Osteoblast (primary cell): ENCODE data around the gene OSTN. TPM values are rescaled to one million over a fixed set of nuclear protein-coding genes. Genes with fewer than 3 reads are reported as not detected.

Source experiments
- DNase-seq: peaks from one replicate; pipeline ENCODE4 v3.0.0; 2011; ENCODE audit warnings: low spot score, mixed read lengths; ENCODE audit not compliant: insufficient read length; ENCODE audit errors: missing footprints
- H2AFZ ChIP-seq: 2 replicates; pipeline ENCODE4 v1.6.0; 2011; ENCODE audit warnings: mild to moderate bottlenecking, low read length
- H3K27ac ChIP-seq: 2 replicates; pipeline ENCODE4 v1.5.1; 2011; ENCODE audit warnings: mild to moderate bottlenecking, low read depth, low read length, moderate library complexity
- H3K27me3 ChIP-seq: 2 replicates; pipeline ENCODE4 v1.6.0; 2012; ENCODE audit warnings: mild to moderate bottlenecking, control low read depth, inconsistent platforms, low read length, moderate library complexity; ENCODE audit not compliant: insufficient read depth
- H3K36me3 ChIP-seq: 2 replicates; pipeline ENCODE4 v1.5.1; 2011; ENCODE audit warnings: mild to moderate bottlenecking, low read length, control low read depth, moderate library complexity; ENCODE audit not compliant: insufficient read depth
- H3K4me1 ChIP-seq: 2 replicates; pipeline ENCODE4 v1.5.1; 2011; ENCODE audit warnings: mild to moderate bottlenecking, low read length, control low read depth, moderate library complexity; ENCODE audit not compliant: insufficient read depth
- H3K4me2 ChIP-seq: 2 replicates; pipeline ENCODE4 v1.6.0; 2011; ENCODE audit warnings: mild to moderate bottlenecking, low read length; ENCODE audit not compliant: insufficient read depth
- H3K4me3 ChIP-seq: fragments of 200-600 bp; sonication (generic); 3 replicates; pipeline ENCODE4 v1.5.1; 2012; ENCODE audit warnings: mild to moderate bottlenecking, low read length, inconsistent platforms; ENCODE audit not compliant: insufficient read depth
- H3K79me2 ChIP-seq: 2 replicates; pipeline ENCODE4 v1.6.0; 2012; ENCODE audit warnings: mild to moderate bottlenecking, low read length, control low read depth, inconsistent platforms; ENCODE audit not compliant: insufficient read depth
- H3K9me3 ChIP-seq: 2 replicates; pipeline ENCODE4 v1.5.1; 2011; ENCODE audit warnings: low read depth, low read length, control low read depth
- H4K20me1 ChIP-seq: 2 replicates; pipeline ENCODE4 v1.6.0; 2012; ENCODE audit warnings: mild to moderate bottlenecking, low read length, control low read depth; ENCODE audit not compliant: insufficient read depth
- CTCF ChIP-seq: IDR thresholded peaks from 2 replicates; pipeline ENCODE4 v1.5.1; 2011; ENCODE audit warnings: mild to moderate bottlenecking, low read depth, low read length, moderate library complexity; ENCODE audit errors: extremely low read depth
- total RNA-seq: library from RNA; depleted of rRNA; stranded (reverse); fragments of >200 nt; gene quantifications from 2 replicates; pipeline ENCODE4 v1.2.3, GENCODE V29; 2012

The OSTN gene
- total RNA-seq, 1 donor = under 0.01 TPM

GRCh38 chr3:191192941-191193340, 6.1 kb upstream of the OSTN start:
- Histone ChIP-seq H3K9me3 (no peaks in the 10 kb centered on the region), H3K79me2 (no peaks in the 10 kb centered on the region), H3K27me3 (no peaks in the 10 kb centered on the region), H3K4me3 (no peak overlapping the region), H3K4me2 (no peak overlapping the region), H2AFZ (no peak overlapping the region), H3K4me1 (no peaks in the 10 kb centered on the region), H3K27ac (no peak overlapping the region), H4K20me1 (no peaks in the 10 kb centered on the region), H3K36me3 (no peaks in the 10 kb centered on the region)
- DNase-seq = no peak
- no peak for TF ChIP-seq CTCF

GRCh38 chr3:191197761-191198306, 1.2 kb upstream of the OSTN start:
- H3K36me3 ChIP-seq = no peaks in the 10 kb centered on the region
- no peaks in the 10 kb centered on the region for H4K20me1 ChIP-seq
- no peaks in the 10 kb centered on the region for H3K9me3 ChIP-seq
- no peaks in the 10 kb centered on the region for H3K4me1 ChIP-seq
- H3K4me2 ChIP-seq = no peak overlapping the region
- DNase-seq = no peak
- H3K4me3 ChIP-seq = no peak overlapping the region
- H3K27me3 ChIP-seq = no peaks in the 10 kb centered on the region
- no peak overlapping the region for H2AFZ ChIP-seq
- H3K79me2 ChIP-seq = no peaks in the 10 kb centered on the region
- H3K27ac ChIP-seq = no peak overlapping the region
- TF ChIP-seq CTCF = no peak

- peak overlapping the region; percentile 32 for H3K4me2 ChIP-seq
- H3K9me3 ChIP-seq = no peaks in the 10 kb centered on the region
- TF ChIP-seq CTCF = no peak
- no peaks in the 10 kb centered on the region for H3K79me2 ChIP-seq
- H2AFZ ChIP-seq = peak overlapping the region; percentile 36
- H3K36me3 ChIP-seq = no peaks in the 10 kb centered on the region
- H3K27ac ChIP-seq = no peak overlapping the region
- no peaks in the 10 kb centered on the region for H3K27me3 ChIP-seq
- no peak for DNase-seq
- H4K20me1 ChIP-seq = no peaks in the 10 kb centered on the region
- H3K4me3 ChIP-seq = no peak overlapping the region
- no peaks in the 10 kb centered on the region for H3K4me1 ChIP-seq
Measured at GRCh38 chr3:191198480-191198879, 561 bp upstream of the OSTN start.

GRCh38 chr3:191210032-191210431, 11.0 kb downstream of the OSTN start:
- H3K4me1 ChIP-seq = no peaks in the 10 kb centered on the region
- no peaks in the 10 kb centered on the region for H3K27me3 ChIP-seq
- no peak overlapping the region for H3K27ac ChIP-seq
- H3K9me3 ChIP-seq = no peaks in the 10 kb centered on the region
- H3K4me2 ChIP-seq = no peak overlapping the region
- no peaks in the 10 kb centered on the region for H3K79me2 ChIP-seq
- no peak for TF ChIP-seq CTCF
- H2AFZ ChIP-seq = no peak overlapping the region
- no peak overlapping the region for H3K4me3 ChIP-seq
- no peak for DNase-seq
- no peaks in the 10 kb centered on the region for H3K36me3 ChIP-seq
- H4K20me1 ChIP-seq = no peaks in the 10 kb centered on the region
